Erythroblast (primary cell): Measurements from ENCODE around the gene PIP4K2A.

Experiments used
- DNase-seq, 2 experiments: peaks; one replicate each; lab custom pipeline; 2025; lab: John Stamatoyannopoulos, UW
- GATA1 ChIP-seq: IDR thresholded peaks from 2 replicates; pipeline ENCODE4 v1.6.1; 2011; ENCODE audit warnings: low read depth, mild to moderate bottlenecking, control low read depth, low read length, moderate library complexity
- POLR2A ChIP-seq: IDR thresholded peaks from 2 replicates; pipeline ENCODE4 v1.6.1; 2011; ENCODE audit warnings: mild to moderate bottlenecking, low read length

Gene PIP4K2A

GRCh38 chr10:22644222-22644621 is 70.2 kb downstream of the PIP4K2A start:
- peak; percentile 45 to 53 for DNase-seq
- TF ChIP-seq GATA1 (no peak), POLR2A (no peak)

GRCh38 chr10:22643775-22644174 is 70.6 kb downstream of the PIP4K2A start:
- TF ChIP-seq GATA1: no peak
- TF ChIP-seq POLR2A: no peak
- peak; percentile 40 to 55 for DNase-seq

- TF ChIP-seq POLR2A: no peak
- TF ChIP-seq GATA1: no peak
These were observed 71.3 kb downstream of the PIP4K2A start for GRCh38 chr10:22643116-22643515.

GRCh38 chr10:22641743-22642142 is 72.6 kb downstream of the PIP4K2A start:
- no peak for DNase-seq
- TF ChIP-seq POLR2A (no peak), GATA1 (no peak)

More at GRCh38 chr10:22643116-22643515, 71.3 kb downstream of the PIP4K2A start:
- DNase-seq: no peak

- no peak for DNase-seq
- TF ChIP-seq GATA1 (no peak), POLR2A (no peak)
These were observed 74.0 kb downstream of the PIP4K2A start for GRCh38 chr10:22640359-22640758.

- TF ChIP-seq GATA1: no peak
- TF ChIP-seq POLR2A: no peak
- no peak for DNase-seq
These were observed 75.5 kb downstream of the PIP4K2A start for GRCh38 chr10:22638863-22639262.

GRCh38 chr10:22637491-22637890 is 76.9 kb downstream of the PIP4K2A start:
- no peak for DNase-seq
- TF ChIP-seq POLR2A (no peak), GATA1 (no peak)

- no peak for DNase-seq
- TF ChIP-seq GATA1 (no peak), POLR2A (no peak)
These were observed 78.7 kb downstream of the PIP4K2A start for GRCh38 chr10:22635650-22636049.

- DNase-seq: no peak
- TF ChIP-seq GATA1 (no peak), POLR2A (no peak)
These were observed 79.5 kb downstream of the PIP4K2A start for GRCh38 chr10:22634606-22635459.

- no peak for TF ChIP-seq POLR2A
- no peak for TF ChIP-seq GATA1
- DNase-seq: no peak
These were observed 80.3 kb downstream of the PIP4K2A start for GRCh38 chr10:22634093-22634492.

GRCh38 chr10:22633528-22633927 is 80.8 kb downstream of the PIP4K2A start:
- DNase-seq: no peak
- TF ChIP-seq POLR2A (no peak), GATA1 (no peak)

GRCh38 chr10:22633106-22633505 is 81.3 kb downstream of the PIP4K2A start:
- DNase-seq: no peak
- TF ChIP-seq GATA1 (no peak), POLR2A (no peak)

- TF ChIP-seq GATA1 (no peak), POLR2A (no peak)
- DNase-seq: peak; percentile 23 to 25
These were observed 82.6 kb downstream of the PIP4K2A start for GRCh38 chr10:22631646-22632278.

- TF ChIP-seq POLR2A: no peak
- no peak for TF ChIP-seq GATA1
- DNase-seq: no peak
These were observed 83.2 kb downstream of the PIP4K2A start for GRCh38 chr10:22631185-22631584.
